ENCODE results near the gene RPS6KA3.

GRCh38 chrX:20181598-20182329 is 84.9 kb downstream of the RPS6KA3 start:
- TF ChIP-seq, protein P1, sequence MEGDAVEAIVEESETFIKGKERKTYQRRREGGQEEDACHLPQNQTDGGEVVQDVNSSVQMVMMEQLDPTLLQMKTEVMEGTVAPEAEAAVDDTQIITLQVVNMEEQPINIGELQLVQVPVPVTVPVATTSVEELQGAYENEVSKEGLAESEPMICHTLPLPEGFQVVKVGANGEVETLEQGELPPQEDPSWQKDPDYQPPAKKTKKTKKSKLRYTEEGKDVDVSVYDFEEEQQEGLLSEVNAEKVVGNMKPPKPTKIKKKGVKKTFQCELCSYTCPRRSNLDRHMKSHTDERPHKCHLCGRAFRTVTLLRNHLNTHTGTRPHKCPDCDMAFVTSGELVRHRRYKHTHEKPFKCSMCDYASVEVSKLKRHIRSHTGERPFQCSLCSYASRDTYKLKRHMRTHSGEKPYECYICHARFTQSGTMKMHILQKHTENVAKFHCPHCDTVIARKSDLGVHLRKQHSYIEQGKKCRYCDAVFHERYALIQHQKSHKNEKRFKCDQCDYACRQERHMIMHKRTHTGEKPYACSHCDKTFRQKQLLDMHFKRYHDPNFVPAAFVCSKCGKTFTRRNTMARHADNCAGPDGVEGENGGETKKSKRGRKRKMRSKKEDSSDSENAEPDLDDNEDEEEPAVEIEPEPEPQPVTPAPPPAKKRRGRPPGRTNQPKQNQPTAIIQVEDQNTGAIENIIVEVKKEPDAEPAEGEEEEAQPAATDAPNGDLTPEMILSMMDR (IDR thresholded peaks at IDR 0.05): no peak
- TF ChIP-seq POLR2AphosphoS5 (IDR thresholded peaks at IDR 0.05): no peak
